Activated CD8-positive, alpha-beta memory T cell treated with anti-CD3 and anti-CD28 coated beads, Interleukin-2, amount 50 U/mL, for 4 hours (primary cell): ENCODE data around the gene COG4.
"Not testable (repeated sequence)": the region's sequence is repeated elsewhere in the genome, so short reads cannot be mapped to it uniquely, and the experiment has no call there.

Experiments
- DNase-seq: peaks from one replicate; pipeline ENCODE4 v3.0.0-alpha.2; 2020

COG4 gene

GRCh38 chr16:70453892-70454221 lies 69.5 kb downstream of the COG4 start:
- no peak for DNase-seq

GRCh38 chr16:70453117-70453891 lies 70.0 kb downstream of the COG4 start:
- no peak for DNase-seq

- DNase-seq, result not testable (repeated sequence)
Measured at GRCh38 chr16:70451004-70451340, 72.4 kb downstream of the COG4 start.

GRCh38 chr16:70450142-70451003 lies 73.0 kb downstream of the COG4 start:
- not testable (repeated sequence) for DNase-seq

GRCh38 chr16:70448075-70448474 lies 75.3 kb downstream of the COG4 start:
- DNase-seq, result no peak

- DNase-seq, result no peak
Measured at GRCh38 chr16:70444249-70445063, 78.9 kb downstream of the COG4 start.

GRCh38 chr16:70442344-70442743 lies 81.0 kb downstream of the COG4 start:
- no peak for DNase-seq

GRCh38 chr16:70441406-70441990 lies 81.9 kb downstream of the COG4 start:
- DNase-seq, result no peak

- DNase-seq, result no peak
Measured at GRCh38 chr16:70440009-70440692, 83.2 kb downstream of the COG4 start.

GRCh38 chr16:70438969-70439862 lies 84.1 kb downstream of the COG4 start, which contains the start of gene ST3GAL2:
ST3GAL2 (minus strand) TSS chr16:70439100; CDS start chr16:70398530, 40,570 bp downstream.
- peak; percentile 94 for DNase-seq

- peak; percentile 24 for DNase-seq
Measured at GRCh38 chr16:70438585-70438968, 84.8 kb downstream of the COG4 start.

GRCh38 chr16:70437582-70438557 lies 85.5 kb downstream of the COG4 start:
- no peak for DNase-seq

- no peak for DNase-seq
Measured at GRCh38 chr16:70437017-70437581, 86.3 kb downstream of the COG4 start.

GRCh38 chr16:70434484-70435260 lies 88.7 kb downstream of the COG4 start:
- DNase-seq, result no peak

GRCh38 chr16:70433458-70434103 lies 89.8 kb downstream of the COG4 start:
- DNase-seq, result no peak

- DNase-seq, result no peak
Measured at GRCh38 chr16:70432723-70433457, 90.5 kb downstream of the COG4 start.

- no peak for DNase-seq
Measured at GRCh38 chr16:70432356-70432722, 91.0 kb downstream of the COG4 start.
